GM18517 (cell line): Measurements from ENCODE around the gene ZRSR2.
A peak's percentile ranks its signal among the peaks of the same experiment; 100 is the strongest.

Source experiments
- ATAC-seq: cut with Tn5 transposase; IDR thresholded peaks from one replicate; pipeline ENCODE4 v1.9.1; 2021; ENCODE audit warnings: mild to moderate bottlenecking, moderate library complexity; ENCODE audit not compliant: unreplicated experiment

The ZRSR2 gene

DNA sequence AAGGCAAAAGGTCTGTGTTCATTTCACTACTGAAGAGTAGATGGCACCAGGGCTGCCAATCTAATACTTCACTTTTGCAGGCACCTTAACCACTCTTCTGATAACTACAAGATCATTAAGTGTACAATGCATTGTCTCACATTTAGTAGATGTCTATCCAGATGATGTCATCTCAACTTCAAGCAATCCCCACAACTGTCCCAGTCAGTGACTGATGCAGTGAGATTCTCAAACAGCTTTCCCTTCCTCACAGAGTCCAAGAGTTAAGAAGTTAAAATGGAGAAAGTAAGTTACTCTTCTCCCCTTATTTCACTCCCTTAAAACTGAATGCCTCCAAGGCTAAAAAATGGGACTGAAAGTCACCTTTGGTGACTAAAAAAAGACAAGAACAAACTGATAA, 53.7 kb downstream of the ZRSR2 start:
- ATAC-seq: no peak

DNA sequence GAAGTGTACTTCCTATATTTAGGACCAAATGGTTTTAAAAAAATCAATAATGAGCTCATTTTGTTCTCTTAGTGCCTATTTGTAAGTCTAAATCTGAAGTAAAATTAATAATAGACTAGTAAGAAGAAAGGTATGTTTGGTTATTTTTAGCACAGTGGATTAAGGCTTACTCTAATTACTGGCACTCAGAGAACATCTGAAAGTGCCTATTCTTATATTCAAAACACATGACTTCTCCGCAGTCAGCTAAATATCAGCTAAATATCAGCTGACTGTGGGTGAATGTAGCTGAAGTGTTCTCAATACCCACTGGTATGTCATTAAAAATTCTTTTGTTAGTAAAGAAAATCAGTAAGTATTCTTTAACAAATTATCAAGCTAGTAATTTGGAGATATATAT, 58.3 kb downstream of the ZRSR2 start:
- ATAC-seq: no peak

DNA sequence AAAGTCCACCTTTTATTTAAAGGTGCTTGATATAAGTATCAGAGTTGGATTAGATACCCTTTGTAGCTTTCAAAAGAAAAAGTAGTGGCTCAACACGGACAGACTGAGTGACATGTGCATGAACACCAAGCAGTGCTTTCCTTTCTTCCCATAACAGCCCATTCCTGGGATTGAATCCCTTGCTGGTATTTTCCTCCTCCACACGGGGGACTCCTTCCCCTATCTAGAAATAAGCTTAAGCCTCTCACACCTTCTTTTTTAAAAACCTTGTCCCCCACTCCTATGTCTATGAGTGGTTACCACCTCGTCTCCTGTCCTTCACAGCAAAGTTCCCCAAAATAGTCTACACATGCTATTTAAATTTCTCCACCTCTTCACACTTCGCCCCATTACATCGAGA, 59.3 kb downstream of the ZRSR2 start:
- ATAC-seq: no peak

DNA sequence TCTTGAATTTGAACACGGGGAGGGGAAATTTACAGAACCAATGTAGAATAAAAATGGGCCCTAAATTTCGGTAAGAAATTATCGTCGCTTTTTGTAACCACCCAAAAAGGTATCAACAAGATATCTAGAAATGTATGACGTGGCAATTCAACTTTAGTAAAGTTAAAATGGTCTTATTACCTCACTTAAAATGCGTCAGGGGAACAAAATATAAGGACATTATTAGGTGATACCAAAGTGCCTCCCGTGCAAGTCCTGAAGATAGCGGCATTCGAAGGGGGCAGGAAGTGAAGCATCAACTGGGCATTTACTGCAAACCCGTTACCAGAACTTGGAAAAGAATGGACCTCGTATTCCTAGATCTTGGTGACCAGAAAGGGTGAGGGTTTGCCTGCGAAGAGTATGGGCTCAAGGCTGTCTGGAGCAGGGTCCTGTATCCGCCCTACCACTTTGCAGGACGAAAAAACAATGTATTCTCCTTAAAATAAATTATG, 63.3 kb downstream of the ZRSR2 start:
- no peak for ATAC-seq

DNA sequence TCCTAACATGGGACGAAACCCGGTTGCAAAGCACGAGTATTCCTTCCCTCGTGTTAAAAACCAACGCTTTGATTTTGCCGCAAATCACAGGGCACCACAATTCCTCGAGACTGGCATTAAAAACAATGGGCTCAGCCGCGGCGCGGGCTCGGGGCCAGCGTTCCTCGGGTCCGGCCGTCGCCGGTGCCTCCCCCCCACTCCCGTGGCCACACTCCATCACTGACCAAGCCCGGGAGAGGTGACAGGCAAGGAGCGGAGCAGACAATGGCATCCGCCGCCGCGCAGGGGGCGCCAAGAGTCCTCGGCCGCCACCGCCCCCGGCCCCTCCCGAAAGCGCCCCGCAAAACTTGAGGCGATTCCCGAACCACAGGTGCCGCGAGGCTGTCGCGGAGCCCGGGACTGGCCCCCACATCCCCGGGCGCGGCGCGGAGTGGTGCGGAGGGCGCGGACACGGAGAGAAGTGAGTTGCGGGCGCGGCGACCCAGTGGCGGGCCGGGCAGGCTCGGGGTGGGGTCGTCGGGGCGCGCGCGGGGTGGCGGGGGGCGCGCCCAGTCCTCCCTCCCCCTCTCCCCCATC, 63.9 kb downstream of the ZRSR2 start:
- peak; percentile 20 for ATAC-seq

DNA sequence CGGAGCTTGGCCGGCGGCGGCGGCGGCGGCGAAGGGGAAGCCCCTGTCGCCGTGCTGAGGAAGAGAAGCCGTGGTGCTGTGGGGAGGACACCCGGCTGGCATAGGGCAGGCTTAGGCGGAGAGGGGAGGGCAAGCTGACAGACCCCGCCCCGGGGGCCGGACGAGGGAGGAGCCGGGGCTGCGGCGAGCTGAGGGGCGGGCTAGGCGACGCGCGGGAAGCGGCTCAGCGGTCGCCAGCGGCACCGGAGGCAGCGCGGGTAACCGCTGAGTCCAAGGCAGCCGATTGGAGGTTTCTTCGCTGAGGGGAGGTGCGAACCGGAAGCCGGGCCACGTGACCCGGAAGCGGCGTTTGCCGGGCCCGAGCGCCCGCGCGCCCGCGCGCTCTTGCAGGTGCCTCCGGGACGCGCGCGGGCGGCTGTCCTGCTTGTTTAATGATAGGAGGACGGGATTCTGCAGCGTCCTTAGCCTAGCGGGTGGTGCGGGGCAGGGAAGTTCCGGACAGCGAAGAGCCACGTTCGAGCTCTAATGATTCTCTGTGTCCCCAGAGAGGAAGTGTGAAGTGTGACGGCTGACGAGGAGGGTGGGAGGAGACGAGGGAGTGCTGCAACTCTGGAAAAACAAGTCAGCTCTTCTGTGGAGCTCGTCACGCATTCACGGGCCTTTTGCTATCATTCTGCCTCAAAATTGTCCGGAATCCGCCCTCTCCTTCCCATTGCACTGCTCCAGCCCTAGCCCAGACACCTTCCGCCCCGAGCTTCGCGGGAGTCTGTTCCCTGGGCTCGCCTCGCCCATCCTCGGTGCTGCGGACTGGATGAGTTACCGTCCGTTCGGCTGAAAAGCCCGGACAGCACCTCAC, 64.7 kb downstream of the ZRSR2 start, which contains the start of gene AP1S2:
Gene AP1S2 (minus strand): TSS at position 102 of the 856 bp plus-strand sequence. CDS start 2,289 bp downstream, outside the sequence.
- ATAC-seq: peak; percentile 93

DNA sequence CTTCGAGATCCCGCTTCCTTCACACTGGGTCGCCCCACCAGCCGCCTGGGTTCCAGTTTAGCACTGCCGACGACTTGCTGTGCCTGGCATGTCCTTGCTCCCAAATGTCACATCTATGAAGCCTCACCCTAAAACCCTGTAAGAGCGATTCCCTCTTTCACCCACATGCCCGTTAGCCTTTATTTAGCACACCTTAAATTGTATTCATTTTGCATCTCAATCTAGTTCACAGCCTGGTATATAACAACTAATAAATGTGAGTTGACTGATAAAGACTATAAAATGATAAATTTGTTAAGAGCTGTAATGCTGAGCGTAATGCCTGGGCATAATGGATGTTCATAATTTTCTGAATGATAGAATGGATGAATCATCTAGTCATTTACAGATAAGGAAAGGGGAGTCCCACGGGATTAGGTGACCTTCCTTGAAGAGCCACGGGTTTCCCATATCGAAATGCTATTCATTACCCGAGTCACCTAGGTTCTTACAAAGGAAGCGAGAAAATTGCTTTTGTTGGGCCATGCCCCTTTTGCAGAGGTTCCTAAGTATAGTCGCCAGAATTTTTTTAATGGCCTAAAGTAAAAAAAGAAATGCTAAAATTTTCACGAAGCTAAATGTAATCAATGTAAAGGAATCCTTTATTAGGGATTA, 65.4 kb downstream of the ZRSR2 start:
- no peak for ATAC-seq

DNA sequence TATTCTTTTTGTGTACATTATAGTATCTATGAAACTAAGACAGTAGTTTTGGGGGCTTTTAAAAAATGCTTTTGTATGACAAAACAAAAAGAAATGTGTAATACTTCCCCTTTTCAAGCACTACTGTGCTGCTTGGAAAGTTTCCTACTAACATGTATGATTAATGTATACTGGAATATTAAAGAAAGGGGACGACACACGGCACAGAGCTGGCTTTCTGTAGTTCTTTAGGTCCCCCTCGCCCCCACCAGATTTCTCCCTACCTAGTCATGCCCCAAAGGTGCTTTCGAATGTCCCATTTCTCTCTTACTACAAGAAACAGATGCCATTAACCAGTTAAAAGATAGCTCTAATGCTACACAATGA, 65.9 kb downstream of the ZRSR2 start:
- ATAC-seq: no peak

DNA sequence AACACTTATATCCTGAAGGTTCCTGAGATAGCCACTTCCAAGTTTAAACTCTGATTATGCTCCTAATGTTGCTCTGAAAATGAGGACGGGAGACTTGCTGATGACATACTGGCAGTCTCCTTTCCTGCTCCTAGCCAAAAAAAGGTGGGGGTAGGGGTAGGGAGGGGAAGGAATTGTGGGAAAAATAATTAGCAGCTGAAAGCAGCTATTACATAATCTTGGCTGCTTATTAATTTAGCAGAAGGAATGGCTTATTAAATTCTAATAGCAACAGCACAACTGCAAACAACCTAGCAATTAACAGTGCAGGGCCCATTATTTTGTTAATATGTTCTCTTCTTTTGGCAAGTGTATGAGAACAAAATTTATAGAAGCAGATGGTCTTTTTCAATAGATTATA, 66.4 kb downstream of the ZRSR2 start:
- no peak for ATAC-seq

DNA sequence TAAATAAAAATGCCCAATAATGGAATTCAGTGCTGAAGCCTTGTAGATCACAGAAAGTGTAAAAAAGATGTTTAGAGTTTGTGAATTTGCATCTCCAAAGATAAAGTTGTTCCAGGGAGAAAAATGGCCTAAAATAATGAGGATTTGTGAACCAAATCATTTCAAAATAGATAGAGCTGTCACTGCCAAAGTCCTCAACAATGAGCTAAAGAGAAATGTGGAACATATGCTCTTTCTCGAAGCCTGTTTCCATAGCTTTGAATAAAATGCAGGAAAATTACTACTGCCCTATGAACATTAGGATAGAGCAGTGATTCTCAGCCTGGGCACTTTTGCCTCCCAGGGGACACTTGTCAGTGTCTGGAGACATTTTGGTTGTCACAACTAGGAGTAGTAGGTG, 67.8 kb downstream of the ZRSR2 start:
- no peak for ATAC-seq

DNA sequence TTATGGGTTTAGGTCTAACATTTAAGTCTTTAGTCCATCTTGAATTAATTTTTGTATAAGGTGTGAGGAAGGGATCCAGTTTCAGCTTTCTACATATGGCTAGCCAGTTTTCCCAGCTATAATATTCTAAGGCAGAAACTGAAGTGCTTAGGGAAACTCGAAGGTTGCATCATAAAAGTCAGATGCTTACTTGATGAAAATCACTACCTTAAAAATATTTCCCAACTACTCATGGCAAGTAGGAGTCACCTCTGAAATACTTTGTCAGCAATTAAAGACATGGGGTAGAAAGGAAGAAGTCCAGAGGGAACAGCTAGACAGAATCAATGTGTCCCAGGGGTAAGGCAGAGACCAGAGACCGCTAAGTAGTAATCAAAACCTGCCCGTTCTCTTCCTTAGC, 70.6 kb downstream of the ZRSR2 start:
- no peak for ATAC-seq

DNA sequence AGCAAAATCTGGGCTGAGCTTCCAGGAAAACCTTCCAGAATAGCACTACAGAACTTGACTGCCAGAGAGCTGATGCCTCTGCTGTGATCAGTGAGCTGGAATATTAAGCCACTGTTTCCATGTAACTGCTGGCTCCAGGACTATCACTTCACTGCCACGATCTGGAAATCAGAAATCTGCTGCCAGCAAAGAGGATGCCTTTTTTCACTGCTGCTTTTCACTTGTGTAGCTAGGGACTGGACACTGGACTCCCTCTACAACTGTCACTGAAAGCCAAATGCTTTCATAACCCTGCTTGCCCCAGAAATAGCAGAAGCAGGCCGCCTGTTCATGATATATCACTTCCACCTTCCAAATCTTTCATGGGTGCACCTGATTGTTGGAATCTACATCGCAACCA, 73.7 kb downstream of the ZRSR2 start:
- ATAC-seq: no peak

DNA sequence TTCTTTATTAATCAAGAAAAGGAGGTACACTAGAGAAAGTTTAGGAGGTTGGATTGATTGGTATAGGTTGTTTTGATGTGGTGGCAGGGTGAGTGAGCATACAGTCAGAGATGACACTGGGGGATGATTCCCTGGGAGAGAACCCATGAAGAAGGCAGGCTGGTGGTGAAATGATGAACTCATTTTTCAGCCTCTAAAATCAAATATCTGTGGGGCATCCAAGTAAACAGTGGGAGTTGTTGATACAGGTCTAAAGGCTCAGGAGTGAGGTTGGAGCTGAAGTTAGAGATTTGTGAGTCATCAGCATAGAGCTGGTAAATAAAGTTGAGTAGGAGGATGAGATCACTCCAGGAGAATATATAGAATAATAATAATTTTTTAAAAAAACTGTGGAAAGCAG, 74.3 kb downstream of the ZRSR2 start:
- no peak for ATAC-seq

DNA sequence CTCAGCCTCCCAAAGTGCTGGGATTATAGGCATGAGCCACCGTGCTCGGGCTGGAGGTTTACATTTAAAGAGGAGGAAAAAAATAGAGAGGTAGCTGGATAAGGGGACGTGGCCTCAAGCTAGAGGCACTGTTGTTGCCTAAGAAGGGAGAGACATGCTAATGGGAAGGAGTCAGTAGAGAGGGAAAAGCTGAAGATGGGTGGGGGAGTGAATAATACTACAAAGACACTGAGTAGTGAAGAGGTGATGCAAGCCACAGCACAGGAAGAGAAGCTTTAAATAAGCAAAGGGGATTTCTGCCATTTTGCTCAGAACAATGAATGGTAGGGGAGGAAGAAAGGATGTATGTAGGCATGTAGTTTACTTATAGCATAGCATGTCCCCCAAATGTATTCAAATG, 75.9 kb downstream of the ZRSR2 start:
- ATAC-seq: no peak

DNA sequence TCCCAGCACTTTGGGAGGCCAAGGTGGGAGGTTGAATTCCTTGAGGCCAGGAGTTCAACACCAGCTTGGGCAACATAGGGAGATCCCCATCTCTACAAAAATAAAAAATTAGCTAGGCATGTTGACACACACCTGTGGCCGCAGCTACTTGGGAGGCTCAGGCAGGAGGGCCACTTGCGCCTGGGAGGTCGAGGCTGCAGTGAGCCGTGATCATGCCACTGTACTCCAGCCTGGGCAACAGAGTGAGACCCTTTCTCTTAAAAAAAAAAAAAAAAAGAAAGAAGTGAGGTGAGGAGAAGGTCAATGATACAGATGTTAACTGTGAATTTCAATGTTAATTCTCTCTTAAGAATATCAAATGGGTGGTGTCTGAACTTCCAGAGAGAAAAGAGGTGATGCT, 79.4 kb downstream of the ZRSR2 start:
- ATAC-seq: no peak

DNA sequence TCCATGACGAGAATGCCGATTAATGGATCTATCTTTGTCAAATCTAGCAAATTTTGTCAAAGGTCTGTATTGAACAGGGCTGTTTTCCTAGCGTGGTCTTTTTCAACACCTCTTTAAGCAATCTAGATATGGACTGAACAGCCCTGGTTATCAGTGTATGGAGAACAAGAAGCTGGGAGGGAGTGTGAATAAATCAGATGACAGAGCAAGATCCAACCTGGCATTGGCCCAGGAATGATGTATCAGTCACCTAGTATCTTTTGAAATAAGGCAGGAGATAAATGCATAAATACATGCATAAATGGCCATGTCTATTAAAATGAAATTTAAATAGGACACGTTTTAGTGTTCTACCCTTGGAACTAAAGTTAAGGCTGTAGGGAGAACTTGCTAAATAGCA, 80.0 kb downstream of the ZRSR2 start:
- no peak for ATAC-seq
